Activated CD8-positive, alpha-beta memory T cell treated with anti-CD3 and anti-CD28 coated beads for 36 hours (primary cell): ENCODE results near the gene B4GALT2. TPM values are rescaled to one million over a fixed set of nuclear protein-coding genes. Genes with fewer than 3 reads are reported as not detected.

Experiments used
- total RNA-seq, 2 experiments: library from RNA; stranded (reverse); gene quantifications; one replicate each; pipeline ENCODE4 v1.2.3, GENCODE V29; 2021

The B4GALT2 gene
- total RNA-seq, 2 experiments from 2014 or later = 44.7 to 45.4 TPM

Other genes starting within 250 kb of the B4GALT2 start
- gene ARTN, start 45.4 kb upstream of the B4GALT2 start, total RNA-seq = under 1 TPM in 1 of 2 experiments, not detected in 1; 0.15 TPM
- 10 to 100 TPM; 24.9 to 29.1 TPM for gene IPO13, start 32.3 kb upstream of the B4GALT2 start, total RNA-seq
- gene DPH2, start 9.2 kb upstream of the B4GALT2 start, total RNA-seq = 10 to 100 TPM; 74.5 to 79.7 TPM
- gene ATP6V0B, start 4.2 kb upstream of the B4GALT2 start, total RNA-seq = 100 to 1,000 TPM; 194 to 205 TPM
- gene CCDC24, start 12.4 kb downstream of the B4GALT2 start, total RNA-seq = 1 to 10 TPM; 2.9 to 3.1 TPM
- 10 to 100 TPM; 11.0 to 12.2 TPM for gene SLC6A9, start 52.3 kb downstream of the B4GALT2 start, total RNA-seq
- not detected for gene KLF17, start 139.6 kb downstream of the B4GALT2 start, total RNA-seq
- not detected for gene KLF18, start 162.4 kb downstream of the B4GALT2 start, total RNA-seq
- 10 to 100 TPM; 31.4 to 32.2 TPM for gene DMAP1, start 234.3 kb downstream of the B4GALT2 start, total RNA-seq